ENCODE results near the gene STARD3. TPM values are rescaled to one million over a fixed set of nuclear protein-coding genes. Genes with fewer than 3 reads are reported as not detected.

STARD3 gene
- total RNA-seq, 1 experiment from 2014 or later = 30.1 TPM

GRCh38 chr17:39660397-39661385 lies 23.7 kb downstream of the STARD3 start:
- Mint-ChIP-seq H3K27ac (ENCODE audit: low read depth, unreplicated experiment) (no peak overlapping the region), H3K9me3 (ENCODE audit: unreplicated experiment) (no peaks in the 10 kb centered on the region), H3K27me3 (ENCODE audit: insufficient read depth, unreplicated experiment) (peaks cover under 1% of the 10 kb centered on the region), H3K4me1 (ENCODE audit: insufficient read depth, unreplicated experiment) (peaks cover 3% of the 10 kb centered on the region), H3K4me3 (ENCODE audit: unreplicated experiment) (no peak overlapping the region), H3K36me3 (ENCODE audit: insufficient read depth, unreplicated experiment) (peaks cover 11% of the 10 kb centered on the region)
- DNase-seq (ENCODE audit: unreplicated experiment) = no peak
- intact Hi-C loops (cut with micrococcal nuclease) = no loop called here
- no TSS peak for BruUV-seq (replicated peaks)
- ChIA-PET POLR2A (interaction anchor here (1.2 kb wide), 1 partner anchor 10 kb away, joined by 5 read pairs; no protein-coding TSS in a partner anchor), CTCF (no interaction called here)
- TF ChIP-seq CTCF (IDR thresholded peaks at IDR 0.05; ENCODE audit: unreplicated experiment) = no peak

- peaks cover 7% of the 10 kb centered on the region for H3K4me1 Mint-ChIP-seq (ENCODE audit: insufficient read depth, unreplicated experiment)
- no peak overlapping the region for H3K4me3 Mint-ChIP-seq (ENCODE audit: unreplicated experiment)
- DNase-seq (ENCODE audit: unreplicated experiment) = no peak
- peaks cover 6% of the 10 kb centered on the region for H3K36me3 Mint-ChIP-seq (ENCODE audit: insufficient read depth, unreplicated experiment)
- ChIA-PET POLR2A (no interaction called here), CTCF (no interaction called here)
- no peaks in the 10 kb centered on the region for H3K9me3 Mint-ChIP-seq (ENCODE audit: unreplicated experiment)
- intact Hi-C loops (cut with micrococcal nuclease) = no loop called here
- peaks cover 14% of the 10 kb centered on the region for H3K27me3 Mint-ChIP-seq (ENCODE audit: insufficient read depth, unreplicated experiment)
- no peak for TF ChIP-seq CTCF (IDR thresholded peaks at IDR 0.05; ENCODE audit: unreplicated experiment)
- BruUV-seq (replicated peaks) = no TSS peak
- H3K27ac Mint-ChIP-seq (ENCODE audit: low read depth, unreplicated experiment) = no peak overlapping the region
Measured at GRCh38 chr17:39661744-39662541, 25.0 kb downstream of the STARD3 start.

GRCh38 chr17:39662551-39663339 lies 25.8 kb downstream of the STARD3 start:
- POLR2A ChIA-PET = no interaction called here
- peaks cover 10% of the 10 kb centered on the region for H3K4me1 Mint-ChIP-seq (ENCODE audit: insufficient read depth, unreplicated experiment)
- H3K27me3 Mint-ChIP-seq (ENCODE audit: insufficient read depth, unreplicated experiment) = peaks cover 18% of the 10 kb centered on the region

More at GRCh38 chr17:39662551-39663339, 25.8 kb downstream of the STARD3 start:
- no peaks in the 10 kb centered on the region for H3K9me3 Mint-ChIP-seq (ENCODE audit: unreplicated experiment)
- no peak for DNase-seq (ENCODE audit: unreplicated experiment)
- H3K4me3 Mint-ChIP-seq (ENCODE audit: unreplicated experiment) = no peak overlapping the region
- no peak for TF ChIP-seq CTCF (IDR thresholded peaks at IDR 0.05; ENCODE audit: unreplicated experiment)
- no TSS peak for BruUV-seq (replicated peaks)
- CTCF ChIA-PET = interaction anchor here (0.7 kb wide), 1 partner anchor 79 kb away, joined by 3 read pairs; no protein-coding TSS in a partner anchor
- H3K27ac Mint-ChIP-seq (ENCODE audit: low read depth, unreplicated experiment) = no peak overlapping the region
- peaks cover 6% of the 10 kb centered on the region for H3K36me3 Mint-ChIP-seq (ENCODE audit: insufficient read depth, unreplicated experiment)
- intact Hi-C loops (cut with micrococcal nuclease) = no loop called here
